ENCODE data around the gene MRPS11. TPM values are rescaled to one million over a fixed set of nuclear protein-coding genes. Genes with fewer than 3 reads are reported as not detected.

MRPS11 gene
- total and polyA plus RNA-seq, 10 of the 15 experiments (the other 5 are each of a cell fraction or from before 2014, with no cell fraction given) = 37.1 to 148 (median 68.7) TPM

- no peak for TF ChIP-seq IKZF1 (conservative IDR thresholded peaks at IDR 0.05)
- TF ChIP-seq ZNF207 (IDR thresholded peaks at IDR 0.05; ENCODE audit: borderline replicate concordance) = no peak
- TF ChIP-seq, protein P1, sequence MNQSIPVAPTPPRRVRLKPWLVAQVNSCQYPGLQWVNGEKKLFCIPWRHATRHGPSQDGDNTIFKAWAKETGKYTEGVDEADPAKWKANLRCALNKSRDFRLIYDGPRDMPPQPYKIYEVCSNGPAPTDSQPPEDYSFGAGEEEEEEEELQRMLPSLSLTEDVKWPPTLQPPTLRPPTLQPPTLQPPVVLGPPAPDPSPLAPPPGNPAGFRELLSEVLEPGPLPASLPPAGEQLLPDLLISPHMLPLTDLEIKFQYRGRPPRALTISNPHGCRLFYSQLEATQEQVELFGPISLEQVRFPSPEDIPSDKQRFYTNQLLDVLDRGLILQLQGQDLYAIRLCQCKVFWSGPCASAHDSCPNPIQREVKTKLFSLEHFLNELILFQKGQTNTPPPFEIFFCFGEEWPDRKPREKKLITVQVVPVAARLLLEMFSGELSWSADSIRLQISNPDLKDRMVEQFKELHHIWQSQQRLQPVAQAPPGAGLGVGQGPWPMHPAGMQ (IDR thresholded peaks at IDR 0.05; ENCODE audit: borderline replicate concordance) = no peak
- TF ChIP-seq, protein P2, sequence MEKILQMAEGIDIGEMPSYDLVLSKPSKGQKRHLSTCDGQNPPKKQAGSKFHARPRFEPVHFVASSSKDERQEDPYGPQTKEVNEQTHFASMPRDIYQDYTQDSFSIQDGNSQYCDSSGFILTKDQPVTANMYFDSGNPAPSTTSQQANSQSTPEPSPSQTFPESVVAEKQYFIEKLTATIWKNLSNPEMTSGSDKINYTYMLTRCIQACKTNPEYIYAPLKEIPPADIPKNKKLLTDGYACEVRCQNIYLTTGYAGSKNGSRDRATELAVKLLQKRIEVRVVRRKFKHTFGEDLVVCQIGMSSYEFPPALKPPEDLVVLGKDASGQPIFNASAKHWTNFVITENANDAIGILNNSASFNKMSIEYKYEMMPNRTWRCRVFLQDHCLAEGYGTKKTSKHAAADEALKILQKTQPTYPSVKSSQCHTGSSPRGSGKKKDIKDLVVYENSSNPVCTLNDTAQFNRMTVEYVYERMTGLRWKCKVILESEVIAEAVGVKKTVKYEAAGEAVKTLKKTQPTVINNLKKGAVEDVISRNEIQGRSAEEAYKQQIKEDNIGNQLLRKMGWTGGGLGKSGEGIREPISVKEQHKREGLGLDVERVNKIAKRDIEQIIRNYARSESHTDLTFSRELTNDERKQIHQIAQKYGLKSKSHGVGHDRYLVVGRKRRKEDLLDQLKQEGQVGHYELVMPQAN (conservative IDR thresholded peaks at IDR 0.05) = no peak
- no peak for TF ChIP-seq CTCF (IDR thresholded peaks at IDR 0.05 in 2 of 3, conservative IDR thresholded peaks at IDR 0.05 in 1 of 3; ENCODE audit: control insufficient read depth in 2 of 3, extremely low read depth in 1 of 3, insufficient read depth in 1 of 3, low read depth in 3 of 3, low read length in 3 of 3)
- no peak for TF ChIP-seq MTA2 (IDR thresholded peaks at IDR 0.05; ENCODE audit: low read depth)
- RAD21 ChIA-PET (ENCODE audit: unreplicated experiment) = no interaction called here
- POLR2A ChIA-PET = interaction anchor here (1.3 kb wide), 1 partner anchor 11 kb away, joined by 3 read pairs; the partner anchor contains the start of genes MRPL46 and MRPS11
- ATAC-seq (no peak), FAIRE-seq (no peak), DNase-seq (ENCODE audit: low read depth, low spot score) (no peak)
- Histone ChIP-seq H3K4me1 (ENCODE audit: control insufficient read depth, insufficient read depth, low read length) (no peaks in the 10 kb centered on the region), H3K36me3 (ENCODE audit: control insufficient read depth in 2 of 2, insufficient read depth in 2 of 2, low read length in 1 of 2) (peaks cover 7 to 23% of the 10 kb centered on the region in 2 experiments), H3K9ac (ENCODE audit: control insufficient read depth, insufficient read depth, low read length) (no peak overlapping the region), H2AFZ (ENCODE audit: control insufficient read depth, low read depth, low read length) (no peak overlapping the region), H3K4me2 (ENCODE audit: control insufficient read depth, insufficient read depth) (no peak overlapping the region), H3K27me3 (replicated peaks in 1 of 2; ENCODE audit: control insufficient read depth in 2 of 2, insufficient read depth in 2 of 2, low read length in 1 of 2) (no peaks in the 10 kb centered on the region), H3K4me3 (no peak overlapping the region), H3K79me2 (ENCODE audit: control insufficient read depth, insufficient read depth, low read length) (no peaks in the 10 kb centered on the region), H4K20me1 (ENCODE audit: control insufficient read depth, insufficient read depth) (no peaks in the 10 kb centered on the region; the same call in 1 of the 2 replicates), H3K27ac (ENCODE audit: control insufficient read depth, insufficient read depth) (no peak overlapping the region), H3K9me3 (replicated peaks; ENCODE audit: control insufficient read depth, insufficient read depth, low read length) (no peaks in the 10 kb centered on the region)
- intact Hi-C loops (cut with micrococcal nuclease; ENCODE audit: unreplicated experiment) (no loop called here), in situ Hi-C loops (cut with MboI) (no loop called here)
- no TSS peak for BruUV-seq (replicated peaks)
- SMC1A ChIA-PET (ENCODE audit: uncharacterized antibody, unreplicated experiment) = interaction anchor here (1.0 kb wide), 1 partner anchor 10 kb away, joined by 4 read pairs; the partner anchor contains the start of genes MRPL46 and MRPS11
- WGBS (ENCODE audit: insufficient coverage, insufficient replicate concordance, low lambda C conversion rate, missing lambda C conversion rate) = 73% methylated on average over 3 of the region's 3 CpGs
- CTCF ChIA-PET = interaction anchor here (0.8 to 4.3 kb wide), 2 partner anchors 9 to 214 kb away, joined by 3 to 24 read pairs; partner anchors contain the start of genes MRPL46 and MRPS11
Observed at GRCh38 chr15:88456733-88457132, 10.8 kb upstream of the MRPS11 start.
